ENCODE data around the gene EXOSC5. TPM values are rescaled to one million over a fixed set of nuclear protein-coding genes. Genes with fewer than 3 reads are reported as not detected.

EXOSC5 gene
- total and polyA plus RNA-seq, 2 donors (not counting 1 experiment from before 2014, with no cell fraction given) = 14.1 to 41.4 TPM

- peak overlapping the region; percentile 92 for H3K27ac Mint-ChIP-seq
- peak overlapping the region; percentile 95 for H3K4me2 ChIP-seq (replicated peaks; ENCODE audit: low read depth, low read length, poor library complexity, severe bottlenecking)
- no peaks in the 10 kb centered on the region for H3K27me3 ChIP-seq (replicated peaks in 1 of 4; ENCODE audit: control extremely low read depth in 1 of 4, control insufficient read depth in 3 of 4, insufficient read depth in 4 of 4, low read length in 3 of 4)
- peak overlapping the region; percentile 50 for H2AFZ ChIP-seq (ENCODE audit: insufficient read depth, low read depth, low read length, poor library complexity, severe bottlenecking)
- peaks cover 28 to 32% of the 10 kb centered on the region in 2 donors for H3K4me1 ChIP-seq (ENCODE audit: control insufficient read depth in 2 of 2, insufficient read depth in 2 of 2, low read length in 2 of 2)
- no peaks in the 10 kb centered on the region for H3K9me3 Mint-ChIP-seq (ENCODE audit: insufficient read depth)
- ATAC-seq (ENCODE audit: low read depth) (peak; percentile 25), DNase-seq (peak; percentile 90)
- peak overlapping the region; percentile 79 to 91 for H3K27ac ChIP-seq (ENCODE audit: low read length in 2 of 2)
- WGBS (ENCODE audit: insufficient coverage) = under 1% methylated on average over 71 of the region's 71 CpGs
- H3K27me3 Mint-ChIP-seq = no peaks in the 10 kb centered on the region
- TF ChIP-seq CTCF (IDR thresholded peaks at IDR 0.05) (peak; percentile 73), EZH2 (IDR thresholded peaks at IDR 0.05; ENCODE audit: borderline replicate concordance, insufficient read depth, low read depth, low read length, poor library complexity, severe bottlenecking) (no peak)
- CTCF ChIA-PET = interaction anchor here (0.6 to 7.6 kb wide), 17 partner anchors 12 to 244 kb away, joined by 3 to 130 read pairs (median 8); partner anchors contain the start of genes B9D2, CCDC97 and HNRNPUL1
- POLR2A ChIA-PET = interaction anchor here (0.5 to 5.0 kb wide), 13 partner anchors 11 to 744 kb away, joined by 3 to 69 read pairs (median 5); partner anchors contain the start of genes B9D2 and HNRNPUL1
- H4K20me1 ChIP-seq (ENCODE audit: control insufficient read depth, insufficient read depth, low read length, poor library complexity, severe bottlenecking) = peaks cover 58% of the 10 kb centered on the region
- peak overlapping the region; percentile 88 for H3K9ac ChIP-seq (ENCODE audit: low read length)
- peak overlapping the region; percentile 93 for H3K4me3 Mint-ChIP-seq
- H3K9me3 ChIP-seq (ENCODE audit: control extremely low read depth in 1 of 3, control insufficient read depth in 2 of 3, insufficient read depth in 1 of 3, low read length in 2 of 3) = no peaks in the 10 kb centered on the region
- H3K36me3 ChIP-seq (replicated peaks in 1 of 2; ENCODE audit: control extremely low read depth in 1 of 2, control insufficient read depth in 1 of 2, extremely low read depth in 1 of 2, insufficient read depth in 2 of 2, low read length in 1 of 2) = peaks cover 0 to 9% of the 10 kb centered on the region in 2 experiments
- H3K79me2 ChIP-seq (ENCODE audit: control insufficient read depth, insufficient read depth, low read length) = peaks cover 55% of the 10 kb centered on the region
- intact Hi-C loops (cut with micrococcal nuclease) = loop anchor here (1.0 kb wide), 2 partner anchors 56 to 89 kb away; partner anchors contain the start of gene HNRNPUL1
- peaks cover 48% of the 10 kb centered on the region for H3K4me1 Mint-ChIP-seq
- H3K4me3 ChIP-seq (ENCODE audit: control extremely low read depth in 1 of 5, extremely low read depth in 1 of 5, insufficient read depth in 1 of 5, low read depth in 2 of 5, low read length in 4 of 5) = peak overlapping the region; percentile 67 to 100 (median 92)
Observed at GRCh38 chr19:41352609-41353465, 44.3 kb downstream of the EXOSC5 start.
